H9 (cell line): ENCODE results near the gene E2F7. TPM values are rescaled to one million over a fixed set of nuclear protein-coding genes. Genes with fewer than 3 reads are reported as not detected.

Experiments used
- DNase-seq: peaks from one replicate; pipeline ENCODE4 v3.0.0-alpha.2; 2017
- H2AFZ ChIP-seq: one replicate; pipeline ENCODE4 v1.6.1; 2013; ENCODE audit warnings: mild to moderate bottlenecking, low read length, control low read depth, moderate library complexity
- H2AK5ac ChIP-seq: 2 replicates; pipeline ENCODE4 v1.6.1; 2013; ENCODE audit warnings: low read length, control low read depth, mixed read lengths; ENCODE audit not compliant: insufficient read length
- H2BK120ac ChIP-seq: one replicate; pipeline ENCODE4 v1.6.1; 2013; ENCODE audit warnings: low read depth, mild to moderate bottlenecking, low read length, control low read depth, inconsistent platforms; ENCODE audit not compliant: poor library complexity, severe bottlenecking
- H2BK12ac ChIP-seq: 2 replicates; pipeline ENCODE4 v1.6.1; 2013; ENCODE audit warnings: low read length, control low read depth, mixed read lengths, low read depth; ENCODE audit not compliant: insufficient read length
- H2BK15ac ChIP-seq: 2 replicates; pipeline ENCODE4 v1.6.1; 2013; ENCODE audit warnings: low read depth, low read length, control low read depth
- H2BK20ac ChIP-seq: one replicate; pipeline ENCODE4 v1.6.1; 2013; ENCODE audit warnings: low read depth, mild to moderate bottlenecking, low read length, control low read depth, inconsistent platforms; ENCODE audit not compliant: poor library complexity, severe bottlenecking
- H2BK5ac ChIP-seq: 2 replicates; pipeline ENCODE4 v1.6.1; 2013; ENCODE audit warnings: low read length, control low read depth, mixed read lengths; ENCODE audit not compliant: insufficient read length
- H3K14ac ChIP-seq: 2 replicates; pipeline ENCODE4 v1.6.1; 2013; ENCODE audit warnings: low read length, control low read depth; ENCODE audit not compliant: insufficient read depth
- H3K18ac ChIP-seq: 2 replicates; pipeline ENCODE4 v1.6.1; 2013; ENCODE audit warnings: low read depth, mild to moderate bottlenecking, mixed read lengths, low read length, control low read depth; ENCODE audit not compliant: insufficient read length
- H3K23ac ChIP-seq: 2 replicates; pipeline ENCODE4 v1.6.1; 2013; ENCODE audit warnings: low read length, control low read depth, mixed read lengths, low read depth; ENCODE audit not compliant: insufficient read length
- H3K23me2 ChIP-seq: 2 replicates; pipeline ENCODE4 v1.6.1; 2013; ENCODE audit warnings: low read depth, mild to moderate bottlenecking, mixed read lengths, low read length, control low read depth; ENCODE audit not compliant: insufficient read length, poor library complexity, severe bottlenecking
- H3K27ac ChIP-seq: 2 replicates; pipeline ENCODE4 v1.5.1; 2013; ENCODE audit warnings: low read length, control low read depth, mixed read lengths, low read depth; ENCODE audit not compliant: insufficient read length
- H3K27me3 ChIP-seq: 2 replicates; pipeline ENCODE4 v1.6.1; 2013; ENCODE audit warnings: low read length, control low read depth, inconsistent platforms; ENCODE audit not compliant: insufficient read depth
- H3K4ac ChIP-seq: 2 replicates; pipeline ENCODE4 v1.6.1; 2013; ENCODE audit warnings: low read depth, mild to moderate bottlenecking, control low read depth, inconsistent platforms, low read length, moderate library complexity
- H3K4me1 ChIP-seq: 2 replicates; pipeline ENCODE4 v1.6.1; 2013; ENCODE audit warnings: low read length, control low read depth, inconsistent platforms; ENCODE audit not compliant: insufficient read depth
- H3K4me2 ChIP-seq: 2 replicates; pipeline ENCODE4 v1.6.1; 2013; ENCODE audit warnings: low read length, control low read depth, mixed read lengths; ENCODE audit not compliant: insufficient read length, insufficient read depth
- H3K56ac ChIP-seq: 2 replicates; pipeline ENCODE4 v1.6.1; 2013; ENCODE audit warnings: low read depth, mild to moderate bottlenecking, mixed read lengths, low read length, control low read depth; ENCODE audit not compliant: insufficient read length
- H3K79me1 ChIP-seq: 2 replicates; pipeline ENCODE4 v1.6.1; 2013; ENCODE audit warnings: low read depth, mild to moderate bottlenecking, moderate library complexity, low read length, control low read depth, inconsistent platforms; ENCODE audit not compliant: insufficient read depth, poor library complexity, severe bottlenecking
- H3K79me2 ChIP-seq: 2 replicates; pipeline ENCODE4 v1.6.1; 2013; ENCODE audit warnings: low read length, control low read depth, inconsistent platforms; ENCODE audit not compliant: insufficient read depth
- H3K9ac ChIP-seq: 2 replicates; pipeline ENCODE4 v1.6.1; 2013; ENCODE audit warnings: low read length, control low read depth, mixed read lengths; ENCODE audit not compliant: insufficient read length; ENCODE audit errors: extremely low read depth
- H3K9me3 ChIP-seq: one replicate; pipeline ENCODE4 v1.6.1; 2013; ENCODE audit warnings: low read depth, low read length, inconsistent platforms; ENCODE audit not compliant: control insufficient read depth
- H3T11ph ChIP-seq: one replicate; pipeline ENCODE4 v1.6.1; 2013; ENCODE audit warnings: mild to moderate bottlenecking, low read length, control low read depth, inconsistent platforms
- H4K20me1 ChIP-seq: one replicate; pipeline ENCODE4 v1.6.1; 2013; ENCODE audit not compliant: control insufficient read depth, insufficient read length, insufficient read depth
- H4K5ac ChIP-seq: 2 replicates; pipeline ENCODE4 v1.6.1; 2013; ENCODE audit warnings: low read depth, mild to moderate bottlenecking, mixed read lengths, low read length, control low read depth; ENCODE audit not compliant: insufficient read length
- H4K8ac ChIP-seq: replicated peaks from 2 replicates; pipeline ENCODE4 v1.6.1; 2013; ENCODE audit warnings: low read length, control low read depth, mixed read lengths, low read depth; ENCODE audit not compliant: insufficient read length
- H4K91ac ChIP-seq: 2 replicates; pipeline ENCODE4 v1.6.1; 2013; ENCODE audit warnings: low read depth, mild to moderate bottlenecking, moderate library complexity, mixed read lengths, low read length, control low read depth; ENCODE audit not compliant: insufficient read length
- H3K27ac Mint-ChIP-seq, 3 experiments: 2 replicates in 2 of 3; 3 replicates in 1 of 3; pipeline ENCODE4 v1.8.0; 2020 to 2021; ENCODE audit warnings: mixed read lengths in 3 of 3, mild to moderate bottlenecking in 1 of 3, moderate library complexity in 1 of 3
- H3K27me3 Mint-ChIP-seq: 2 replicates; pipeline ENCODE4 v1.8.0; 2021; ENCODE audit warnings: low read depth, mild to moderate bottlenecking, moderate library complexity, mixed read lengths
- H3K36me3 Mint-ChIP-seq, 3 experiments: 2 replicates in 2 of 3; 3 replicates in 1 of 3; pipeline ENCODE4 v1.8.0; 2020 to 2021; ENCODE audit warnings: low read depth in 3 of 3, mixed read lengths in 3 of 3; ENCODE audit not compliant: insufficient read depth in 1 of 3
- H3K4me1 Mint-ChIP-seq, 2 experiments: 2 replicates each; pipeline ENCODE4 v1.8.0; 2020; ENCODE audit warnings: mixed read lengths in 2 of 2
- H3K4me3 Mint-ChIP-seq, 2 experiments: 2 replicates in 1 of 2; 3 replicates in 1 of 2; pipeline ENCODE4 v1.8.0; 2020 to 2021; ENCODE audit warnings: mild to moderate bottlenecking in 2 of 2, mixed read lengths in 2 of 2, moderate library complexity in 1 of 2
- H3K9me3 Mint-ChIP-seq, 2 experiments: 2 replicates in 1 of 2; 3 replicates in 1 of 2; pipeline ENCODE4 v1.8.0; 2020; ENCODE audit warnings: mild to moderate bottlenecking in 2 of 2, mixed read lengths in 2 of 2, moderate library complexity in 1 of 2
- CTCF ChIP-seq: fragments of 200-600 bp; sonication (generic); conservative IDR thresholded peaks from 3 replicates; pipeline ENCODE4 v1.8.0; 2021; ENCODE audit warnings: antibody characterized with exemption, mild to moderate bottlenecking
- WGBS: extraction: QIAGEN DNeasy Blood & Tissue Kit; methylation state at CpG from one replicate; pipeline ENCODE4 v1.1.7; 2013; ENCODE audit warnings: missing lambda C conversion rate, low lambda C conversion rate, mixed read lengths; ENCODE audit not compliant: insufficient read length; ENCODE audit errors: extremely low coverage; 5-methylcytosine and 5-hydroxymethylcytosine counted together
- total RNA-seq: library from RNA; stranded (reverse); gene quantifications from 2 replicates; pipeline ENCODE4 v1.2.1, GENCODE V29; 2021

E2F7 gene
- total RNA-seq, 1 experiment from 2014 or later, result 24.5 TPM

GRCh38 chr12:77010691-77011548, 54.4 kb downstream of the E2F7 start:
- Histone ChIP-seq H3K56ac (no peak overlapping the region), H2AK5ac (no peak overlapping the region), H3K79me1 (no peaks in the 10 kb centered on the region), H3K9ac (no peak overlapping the region), H3T11ph (no peak overlapping the region), H2AFZ (peak overlapping the region; percentile 93), H2BK15ac (no peak overlapping the region), H3K27ac (no peak overlapping the region), H4K91ac (no peak overlapping the region), H4K20me1 (no peaks in the 10 kb centered on the region), H3K4me2 (no peak overlapping the region), H3K9me3 (no peaks in the 10 kb centered on the region), H2BK5ac (no peak overlapping the region), H2BK120ac (no peak overlapping the region), H3K27me3 (no peaks in the 10 kb centered on the region), H2BK20ac (no peak overlapping the region), H3K79me2 (no peaks in the 10 kb centered on the region), H3K18ac (no peak overlapping the region), H3K4me1 (no peaks in the 10 kb centered on the region), H3K23me2 (no peaks in the 10 kb centered on the region), H3K23ac (no peak overlapping the region), H4K8ac (no peak overlapping the region), H3K4ac (no peak overlapping the region), H3K14ac (no peak overlapping the region), H4K5ac (no peak overlapping the region), H2BK12ac (no peak overlapping the region)
- no peaks in the 10 kb centered on the region for H3K9me3 Mint-ChIP-seq
- DNase-seq, result peak; percentile 80
- WGBS, result no CpG with 5 or more reads among the region's 9 CpGs
- no peak overlapping the region; a peak in 1 of 5 replicates for H3K4me3 Mint-ChIP-seq
- H3K27me3 Mint-ChIP-seq, result no peaks in the 10 kb centered on the region; the same call in none of the 2 replicates
- peak; percentile 98 for TF ChIP-seq CTCF
- H3K36me3 Mint-ChIP-seq, result no peaks in the 10 kb centered on the region
- H3K27ac Mint-ChIP-seq, result no peak overlapping the region; a peak in 1 of 7 replicates
- peaks cover 5% of the 10 kb centered on the region in 2 experiments for H3K4me1 Mint-ChIP-seq
